Endothelial cell of umbilical vein (primary cell): ENCODE data around the gene SHC1. TPM values are rescaled to one million over a fixed set of nuclear protein-coding genes. Genes with fewer than 3 reads are reported as not detected.

Source experiments
- BruUV-seq: library from RNA; stranded (reverse); fragments of 400-500 nt; replicated peaks from 2 replicates; lab custom pipeline; 2021; lab: Mats Ljungman, UMichigan
- CTCF ChIA-PET: fragments of 300-600, 350-600 bp; sonication (Branson Sonifier 250); formaldehyde crosslinking; loops from one replicate; lab custom pipeline; 2021; ENCODE audit warnings: antibody characterized with exemption, inconsistent platforms; lab: Charles Lee
- POLR2A ChIA-PET: fragments of 300-600, 350-600 bp; sonication (Branson Sonifier 250); formaldehyde crosslinking; loops from one replicate; lab custom pipeline; 2021; ENCODE audit warnings: antibody characterized with exemption, inconsistent platforms; lab: Charles Lee
- DNase-seq: peaks from one replicate; pipeline ENCODE4 v3.0.0-alpha.2; 2011; ENCODE audit warnings: low read depth, low spot score
- FAIRE-seq: peaks from 2 replicates; lab custom pipeline; 2011; peaks lifted over from hg19 to GRCh38; lab: Jason Lieb, UNC
- H2AFZ ChIP-seq: 2 replicates; pipeline ENCODE4 v1.6.0; 2012; ENCODE audit warnings: low read depth, low read length, control low read depth, inconsistent platforms
- H3K27ac ChIP-seq: 2 replicates; pipeline ENCODE4 v1.5.1; 2011; ENCODE audit warnings: low read depth, mild to moderate bottlenecking, control low read depth, low read length, moderate library complexity; ENCODE audit not compliant: insufficient read depth
- H3K27me3 ChIP-seq, 2 experiments: 2 replicates each; pipeline versions ENCODE4 v1.6.0 to v1.6.1; 2011; ENCODE audit warnings: low read length in 2 of 2, mixed read lengths in 1 of 2; ENCODE audit not compliant: control insufficient read depth in 2 of 2, insufficient read depth in 2 of 2
- H3K36me3 ChIP-seq, 2 experiments: 2 replicates in 1 of 2; 3 replicates in 1 of 2; pipeline ENCODE4 v1.5.1; 2011; ENCODE audit warnings: low read length in 2 of 2, mild to moderate bottlenecking in 1 of 2, moderate library complexity in 1 of 2; ENCODE audit not compliant: control insufficient read depth in 2 of 2, insufficient read depth in 2 of 2; ENCODE audit errors: extremely low read depth in 1 of 2
- H3K4me1 ChIP-seq: 3 replicates; pipeline ENCODE4 v1.5.1; 2011; ENCODE audit warnings: mild to moderate bottlenecking, low read length; ENCODE audit not compliant: control insufficient read depth, insufficient read depth; ENCODE audit errors: extremely low read depth
- H3K4me2 ChIP-seq: 2 replicates; pipeline ENCODE4 v1.6.1; 2011; ENCODE audit warnings: low read length, control low read depth, mixed read lengths; ENCODE audit not compliant: insufficient read depth
- H3K4me3 ChIP-seq, 3 experiments: fragments of 200-600 bp in 1 of 3; sonication (generic), shearing (Covaris generic) in 1 of 3; replicated peaks in 1 of 3; 2 replicates each; pipeline ENCODE4 v1.5.1; 2011 to 2016; ENCODE audit warnings: control low read depth in 3 of 3, low read length in 3 of 3, mild to moderate bottlenecking in 2 of 3, inconsistent platforms in 1 of 3, low read depth in 1 of 3, moderate library complexity in 1 of 3; ENCODE audit not compliant: insufficient read depth in 1 of 3
- H3K79me2 ChIP-seq: 2 replicates; pipeline ENCODE4 v1.6.0; 2012; ENCODE audit warnings: low read length, inconsistent platforms; ENCODE audit not compliant: control insufficient read depth, insufficient read depth
- H3K9ac ChIP-seq: replicated peaks from 2 replicates; pipeline ENCODE3; 2011; ENCODE audit warnings: low read length, control low read depth; ENCODE audit not compliant: insufficient read depth; ENCODE audit errors: extremely low read depth
- H3K9me1 ChIP-seq: replicated peaks from 3 replicates; pipeline ENCODE4 v1.6.0; 2011; ENCODE audit warnings: mild to moderate bottlenecking, low read length; ENCODE audit not compliant: control insufficient read depth, insufficient read depth; ENCODE audit errors: extremely low read depth
- H3K9me3 ChIP-seq: replicated peaks from 2 replicates; pipeline ENCODE4 v1.5.1; 2012; ENCODE audit warnings: low read length, inconsistent platforms; ENCODE audit not compliant: control insufficient read depth, insufficient read depth
- H4K20me1 ChIP-seq: replicated peaks from 2 replicates; pipeline ENCODE3; 2011; ENCODE audit warnings: mild to moderate bottlenecking, low read length; ENCODE audit not compliant: control insufficient read depth, insufficient read depth; ENCODE audit errors: extremely low read depth
- CTCF ChIP-seq, 2 donors: IDR thresholded peaks; 1 replicate in 1 of 2; 2 replicates in 1 of 2; pipeline ENCODE4 v1.5.1; 2011; ENCODE audit warnings: low read length in 2 of 2, mild to moderate bottlenecking in 2 of 2, moderate library complexity in 2 of 2, control low read depth in 1 of 2, inconsistent platforms in 1 of 2, low read depth in 1 of 2; ENCODE audit not compliant: insufficient read depth in 1 of 2; ENCODE audit errors: extremely low read depth in 1 of 2
- EZH2 ChIP-seq: IDR thresholded peaks from 2 replicates; pipeline ENCODE4 v1.6.1; 2012; ENCODE audit warnings: borderline replicate concordance, low read depth, mild to moderate bottlenecking, moderate library complexity, low read length, inconsistent platforms; ENCODE audit not compliant: severe bottlenecking
- FOS ChIP-seq: IDR thresholded peaks from 2 replicates; pipeline ENCODE4 v1.6.1; 2011; ENCODE audit warnings: mild to moderate bottlenecking, low read length, moderate library complexity, borderline replicate concordance; ENCODE audit not compliant: insufficient read depth
- GATA2 ChIP-seq: IDR thresholded peaks from 2 replicates; pipeline ENCODE4 v1.7.0; 2011; ENCODE audit warnings: low read depth, mild to moderate bottlenecking, moderate library complexity, mixed read lengths, low read length; ENCODE audit not compliant: insufficient read length, insufficient read depth
- JUN ChIP-seq: IDR thresholded peaks from 2 replicates; pipeline ENCODE4 v1.6.1; 2011; ENCODE audit warnings: borderline replicate concordance, low read depth; ENCODE audit not compliant: insufficient read length, insufficient read depth
- MAX ChIP-seq: IDR thresholded peaks from 2 replicates; pipeline ENCODE4 v1.6.1; 2011; ENCODE audit not compliant: insufficient read depth, insufficient read length
- MYC ChIP-seq: IDR thresholded peaks from one replicate; pipeline ENCODE4 v1.6.1; 2011; ENCODE audit warnings: mild to moderate bottlenecking, low read depth, low read length
- POLR2A ChIP-seq: IDR thresholded peaks from 2 replicates; pipeline ENCODE4 v1.6.1; 2012; ENCODE audit warnings: low read depth, mild to moderate bottlenecking, control low read depth, low read length
- POLR2AphosphoS5 ChIP-seq: IDR thresholded peaks from 2 replicates; pipeline ENCODE4 v1.6.1; 2012; ENCODE audit warnings: low read depth, mild to moderate bottlenecking, control low read depth, low read length, moderate library complexity; ENCODE audit not compliant: insufficient read depth
- dilution Hi-C: fragments of 300-500 bp; cut with MboI; formaldehyde crosslinking; loops from one replicate; pipeline ENCODE4 v1.15.0; 2019; ENCODE audit warnings: low sequenced_read_pairs; ENCODE audit not compliant: extremely low pct_ligation_motif_present
- intact Hi-C: fragments of 100-400 bp; cut with micrococcal nuclease; formaldehyde crosslinking; loops from one replicate; pipeline ENCODE4 v1.10.0; 2022
- polyA plus RNA-seq, 4 experiments: library from polyadenylated mRNA; depleted of rRNA in 3 of 4; stranded (reverse) in 3 of 4; unstranded in 1 of 4; fragments of >200 nt; gene quantifications; 2 replicates each; pipeline versions ENCODE4 v1.2.1 to v1.2.3, GENCODE V29; 2011 to 2012; ENCODE audit warnings: missing spikeins in 1 of 4
- total RNA-seq: library from RNA; stranded (reverse); gene quantifications from 2 replicates; pipeline ENCODE4 v1.2.3, GENCODE V29; 2021

SHC1 gene
- total and polyA plus RNA-seq, 2 donors (not counting 3 experiments of a cell fraction or from before 2014, with no cell fraction given): 316 to 324 TPM

- CTCF ChIA-PET: interaction anchor here (0.6 to 2.6 kb wide), 24 partner anchors 8 to 378 kb away, joined by 3 to 18 read pairs (median 4); partner anchors contain the start of genes FLAD1, LENEP, PBXIP1 and PYGO2
Observed at GRCh38 chr1:154937085-154937987, 33.2 kb downstream of the SHC1 start.

More at GRCh38 chr1:154937085-154937987, 33.2 kb downstream of the SHC1 start:
- dilution Hi-C loops (no loop called here), intact Hi-C loops (loop anchor here (1.0 to 2.0 kb wide), 5 partner anchors 17 to 379 kb away; partner anchors contain the start of genes CKS1B, EFNA4, UBE2Q1 and ZBTB7B)
- TF ChIP-seq CTCF (IDR thresholded peaks at IDR 0.05; ENCODE audit: extremely low read depth in 1 of 2, insufficient read depth in 1 of 2, low read depth in 1 of 2, low read length in 2 of 2) (peak in 1 of 2 donors; percentile 10), MAX (no peak), EZH2 (no peak), FOS (no peak), POLR2AphosphoS5 (no peak), JUN (peak; percentile 11), GATA2 (no peak), POLR2A (peak; percentile 86), MYC (peak; percentile 39)
- BruUV-seq: TSS peak; percentile 95
- no peaks in the 10 kb centered on the region for H3K9me1 ChIP-seq
- H3K27ac ChIP-seq: peak overlapping the region; percentile 92
- peak overlapping the region; percentile 89 for H3K9ac ChIP-seq
- H2AFZ ChIP-seq: peak overlapping the region; percentile 76
- no peaks in the 10 kb centered on the region for H3K27me3 ChIP-seq
- H3K4me1 ChIP-seq: peaks cover 8% of the 10 kb centered on the region
- POLR2A ChIA-PET: interaction anchor here (0.5 to 0.9 kb wide), 3 partner anchors 36 to 52 kb away, joined by 3 to 9 read pairs (median 6); no protein-coding TSS in a partner anchor
- H3K9me3 ChIP-seq: no peaks in the 10 kb centered on the region
- H4K20me1 ChIP-seq: no peaks in the 10 kb centered on the region
- DNase-seq (peak; percentile 96), FAIRE-seq (no peak)
- peak overlapping the region; percentile 26 to 79 (median 55) for H3K4me3 ChIP-seq
- H3K4me2 ChIP-seq: peak overlapping the region; percentile 74
- no peaks in the 10 kb centered on the region for H3K36me3 ChIP-seq
- no peaks in the 10 kb centered on the region for H3K79me2 ChIP-seq
